DND-41 (cell line): Measurements from ENCODE around the gene CLEC10A.

Experiments
- ATAC-seq: fragments of 200-7000 bp; cut with Tn5 transposase; 3 replicates; pipeline ENCODE4 v1.9.1; 2021; ENCODE audit warnings: low read depth; ENCODE audit not compliant: insufficient read depth
- DNase-seq: peaks from one replicate; pipeline ENCODE4 v3.0.0-alpha.2; 2020
- H2AFZ ChIP-seq: 2 replicates; pipeline ENCODE4 v1.6.0; 2012; ENCODE audit warnings: low read depth, low read length
- H3K27ac ChIP-seq: 2 replicates; pipeline ENCODE4 v1.5.1; 2012; ENCODE audit warnings: low read length, inconsistent platforms
- H3K27me3 ChIP-seq: fragments of 200-600 bp; sonication (generic); 2 replicates; pipeline ENCODE4 v1.6.0; 2012; ENCODE audit warnings: low read length, mild to moderate bottlenecking, inconsistent platforms; ENCODE audit not compliant: insufficient read depth, poor library complexity
- H3K36me3 ChIP-seq: 2 replicates; pipeline ENCODE4 v1.5.1; 2012; ENCODE audit warnings: low read length, inconsistent platforms; ENCODE audit not compliant: insufficient read depth
- H3K4me1 ChIP-seq: 2 replicates; pipeline ENCODE4 v1.5.1; 2012; ENCODE audit warnings: mild to moderate bottlenecking, low read length; ENCODE audit not compliant: insufficient read depth
- H3K4me2 ChIP-seq: 2 replicates; pipeline ENCODE4 v1.6.0; 2012; ENCODE audit warnings: mild to moderate bottlenecking, moderate library complexity, low read length, inconsistent platforms; ENCODE audit not compliant: insufficient read depth
- H3K4me3 ChIP-seq, 2 experiments: fragments of 200-600 bp in 1 of 2; shearing (Covaris generic) in 1 of 2; 2 replicates each; pipeline ENCODE4 v1.5.1; 2012 to 2016; ENCODE audit warnings: inconsistent platforms in 2 of 2, low read length in 2 of 2, mild to moderate bottlenecking in 2 of 2, low read depth in 1 of 2, moderate library complexity in 1 of 2
- H3K79me2 ChIP-seq: 2 replicates; pipeline ENCODE4 v1.6.0; 2012; ENCODE audit warnings: low read length, inconsistent platforms; ENCODE audit not compliant: insufficient read depth
- H3K9ac ChIP-seq: 2 replicates; pipeline ENCODE4 v1.6.0; 2012; ENCODE audit warnings: low read depth, mild to moderate bottlenecking, inconsistent platforms, low read length, moderate library complexity
- H3K9me3 ChIP-seq: 2 replicates; pipeline ENCODE4 v1.5.1; 2012; ENCODE audit warnings: low read length, moderate library complexity, mild to moderate bottlenecking, inconsistent platforms; ENCODE audit not compliant: insufficient read depth, severe bottlenecking
- H4K20me1 ChIP-seq: 2 replicates; pipeline ENCODE4 v1.6.0; 2012; ENCODE audit warnings: low read length; ENCODE audit not compliant: insufficient read depth
- CTCF ChIP-seq: IDR thresholded peaks from 2 replicates; pipeline ENCODE4 v1.5.1; 2012; ENCODE audit warnings: borderline replicate concordance, low read length, moderate library complexity, mild to moderate bottlenecking; ENCODE audit not compliant: poor library complexity, severe bottlenecking; ENCODE audit errors: extremely low read depth
- EZH2 ChIP-seq: IDR thresholded peaks from 3 replicates; pipeline ENCODE4 v1.6.1; 2012; ENCODE audit warnings: borderline replicate concordance, low read depth, mild to moderate bottlenecking, moderate library complexity, low read length, inconsistent platforms; ENCODE audit not compliant: severe bottlenecking

CLEC10A gene

DNA sequence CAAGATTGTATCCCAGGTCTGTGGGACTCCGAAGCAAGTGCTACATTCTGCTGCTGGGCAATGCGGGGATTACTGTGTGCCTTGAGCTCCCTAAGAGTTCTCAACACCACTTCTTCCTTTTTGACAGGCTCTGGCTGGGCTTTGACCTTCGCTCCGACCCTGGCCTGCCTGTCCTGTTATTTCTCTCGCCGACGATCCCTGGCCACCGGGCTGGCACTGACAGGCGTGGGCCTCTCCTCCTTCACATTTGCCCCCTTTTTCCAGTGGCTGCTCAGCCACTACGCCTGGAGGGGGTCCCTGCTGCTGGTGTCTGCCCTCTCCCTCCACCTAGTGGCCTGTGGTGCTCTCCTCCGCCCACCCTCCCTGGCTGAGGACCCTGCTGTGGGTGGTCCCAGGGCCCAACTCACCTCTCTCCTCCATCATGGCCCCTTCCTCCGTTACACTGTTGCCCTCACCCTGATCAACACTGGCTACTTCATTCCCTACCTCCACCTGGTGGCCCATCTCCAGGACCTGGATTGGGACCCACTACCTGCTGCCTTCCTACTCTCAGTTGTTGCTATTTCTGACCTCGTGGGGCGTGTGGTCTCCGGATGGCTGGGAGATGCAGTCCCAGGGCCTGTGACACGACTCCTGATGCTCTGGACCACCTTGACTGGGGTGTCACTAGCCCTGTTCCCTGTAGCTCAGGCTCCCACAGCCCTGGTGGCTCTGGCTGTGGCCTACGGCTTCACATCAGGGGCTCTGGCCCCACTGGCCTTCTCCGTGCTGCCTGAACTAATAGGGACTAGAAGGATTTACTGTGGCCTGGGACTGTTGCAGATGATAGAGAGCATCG, 41.8 kb downstream of the CLEC10A start:
- Histone ChIP-seq H3K4me3 (no peak overlapping the region), H3K27ac (no peak overlapping the region), H3K36me3 (no peaks in the 10 kb centered on the region; the same call in 1 of the 2 replicates), H4K20me1 (no peaks in the 10 kb centered on the region), H3K9ac (no peak overlapping the region), H3K27me3 (no peaks in the 10 kb centered on the region), H2AFZ (no peak overlapping the region), H3K4me1 (peaks cover 23% of the 10 kb centered on the region), H3K9me3 (no peaks in the 10 kb centered on the region), H3K4me2 (no peak overlapping the region), H3K79me2 (peaks cover 16% of the 10 kb centered on the region)
- TF ChIP-seq CTCF (peak; percentile 25), EZH2 (no peak)
- DNase-seq (no peak), ATAC-seq (no peak)

DNA sequence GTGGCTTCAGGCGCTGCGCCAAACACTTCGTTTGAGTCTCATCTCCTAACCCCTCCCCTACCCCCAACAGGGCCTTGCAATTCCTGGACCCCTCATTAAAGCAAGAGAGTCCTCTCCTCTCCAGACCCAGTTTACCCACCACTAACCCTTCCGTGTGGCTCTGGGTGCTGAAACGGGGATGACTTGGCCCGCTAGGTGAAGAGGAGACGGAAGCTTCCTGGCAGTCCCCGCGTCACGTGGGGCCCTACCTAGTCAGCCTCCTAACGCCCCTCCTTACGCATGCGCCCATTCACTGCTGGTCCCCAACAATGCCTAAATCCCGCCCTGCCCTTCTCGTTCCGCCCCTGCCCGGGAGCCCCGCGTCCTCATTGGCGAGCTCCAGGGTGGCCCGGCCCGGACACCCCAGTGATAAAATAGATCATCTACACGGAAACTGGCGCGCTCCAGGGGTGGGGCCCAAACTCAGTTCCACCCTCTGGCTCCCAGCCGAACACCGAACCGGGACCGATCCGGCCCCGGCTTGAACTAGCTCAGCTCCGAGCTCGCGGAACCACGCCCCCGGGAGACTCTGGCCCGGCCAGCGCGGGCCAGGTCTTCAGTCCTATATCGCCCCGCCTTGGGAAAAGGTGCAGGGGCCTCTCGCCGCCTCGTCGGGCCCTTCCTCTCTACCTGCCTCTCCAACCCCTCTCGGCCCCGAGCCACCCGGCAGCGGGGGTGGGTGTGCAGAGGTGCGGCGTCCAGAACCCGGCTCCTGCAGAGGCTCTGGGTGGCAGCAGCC, 44.3 kb downstream of the CLEC10A start, which contains the start of gene SLC16A13:
Gene SLC16A13, plus strand, starts transcription at position 425 of the 778 bp plus-strand sequence. CDS start 368 bp downstream, outside the sequence.
- Histone ChIP-seq H3K27ac (peak within 1 kb of the TSS; percentile 93), H3K4me3 (peak within 1 kb of the TSS; percentile 66 to 81), H3K79me2 (peaks cover 16% of the 10 kb centered on the region), H3K9ac (peak within 1 kb of the TSS; percentile 84), H3K9me3 (no peaks in the 10 kb centered on the region), H4K20me1 (no peaks in the 10 kb centered on the region), H3K4me2 (peak within 1 kb of the TSS; percentile 87), H3K27me3 (no peaks in the 10 kb centered on the region), H3K36me3 (no peaks in the 10 kb centered on the region; the same call in 1 of the 2 replicates), H2AFZ (peak within 1 kb of the TSS; percentile 85), H3K4me1 (peaks cover 23% of the 10 kb centered on the region)
- DNase-seq: peak; percentile 98
- peak; percentile 94 for ATAC-seq
- TF ChIP-seq CTCF (no peak), EZH2 (no peak)

DNA sequence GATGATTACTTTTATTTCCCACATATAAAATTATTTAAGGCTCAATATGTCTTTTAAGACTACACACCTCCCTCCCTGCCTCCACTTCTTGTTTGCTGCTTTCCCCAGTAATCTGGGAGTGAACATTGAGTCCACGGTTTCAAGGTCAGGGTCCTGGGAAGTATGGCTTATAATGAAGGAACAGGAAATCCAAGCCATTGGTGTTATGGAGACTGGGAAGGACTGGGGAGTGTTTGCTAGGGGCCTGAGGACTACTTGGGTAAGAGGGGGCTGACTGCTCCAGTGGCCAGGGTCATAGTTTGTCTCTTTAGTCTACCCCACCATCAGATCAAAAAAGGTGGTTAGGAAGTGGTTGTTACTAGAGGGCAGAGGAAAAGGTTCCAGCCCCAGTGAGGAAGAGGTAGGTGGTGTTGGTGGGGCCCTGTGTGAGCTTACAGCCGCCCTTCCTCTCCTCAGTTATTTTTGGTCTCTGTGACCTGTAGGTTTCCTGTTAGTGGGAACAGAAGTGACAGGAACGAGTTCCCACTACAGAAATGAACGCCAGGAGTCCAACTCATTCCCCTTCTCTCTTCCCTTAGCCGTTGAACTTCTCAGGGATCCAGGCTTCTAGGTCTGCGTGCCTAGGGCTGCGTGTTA, 45.0 kb downstream of the CLEC10A start:
- ATAC-seq: peak; percentile 49
- TF ChIP-seq EZH2 (no peak), CTCF (no peak)
- peak overlapping the region; percentile 87 for H3K4me2 ChIP-seq

More for the DNA sequence above, 45.0 kb downstream of the CLEC10A start:
- Histone ChIP-seq H3K9me3 (no peaks in the 10 kb centered on the region), H3K4me3 (peak overlapping the region; percentile 66 to 81), H3K4me1 (peaks cover 26% of the 10 kb centered on the region), H4K20me1 (no peaks in the 10 kb centered on the region), H3K79me2 (peaks cover 16% of the 10 kb centered on the region), H3K9ac (peak overlapping the region; percentile 84), H3K27ac (peak overlapping the region; percentile 93), H2AFZ (peak overlapping the region; percentile 85), H3K27me3 (no peaks in the 10 kb centered on the region), H3K36me3 (no peaks in the 10 kb centered on the region; the same call in 1 of the 2 replicates)
- DNase-seq: peak; percentile 60
